UCSD-AML1 (cell line): Measurements from ENCODE around the gene AIMP2.
"Not testable (repeated sequence)": the region's sequence is repeated elsewhere in the genome, so short reads cannot be mapped to it uniquely, and the experiment has no call there.

Source experiments
- DNase-seq: peaks from one replicate; lab custom pipeline; 2025; ENCODE audit not compliant: unreplicated experiment; lab: John Stamatoyannopoulos, UW

AIMP2 gene

GRCh38 chr7:6008668-6009611 is at the start of gene AIMP2, which contains the start of gene PMS2:
Gene AIMP2 (plus strand): TSS chr7:6009272. CDS start chr7:6009364, 92 bp downstream.
Gene PMS2 (minus strand): TSS chr7:6009049. CDS start chr7:6009019, 30 bp downstream.
- peak; percentile 90 for DNase-seq

GRCh38 chr7:5963205-5963604 is 45.9 kb upstream of the AIMP2 start:
- DNase-seq: not testable (repeated sequence)

- DNase-seq: not testable (repeated sequence)
These were observed 45.3 kb upstream of the AIMP2 start for GRCh38 chr7:5963810-5964209.

DNA sequence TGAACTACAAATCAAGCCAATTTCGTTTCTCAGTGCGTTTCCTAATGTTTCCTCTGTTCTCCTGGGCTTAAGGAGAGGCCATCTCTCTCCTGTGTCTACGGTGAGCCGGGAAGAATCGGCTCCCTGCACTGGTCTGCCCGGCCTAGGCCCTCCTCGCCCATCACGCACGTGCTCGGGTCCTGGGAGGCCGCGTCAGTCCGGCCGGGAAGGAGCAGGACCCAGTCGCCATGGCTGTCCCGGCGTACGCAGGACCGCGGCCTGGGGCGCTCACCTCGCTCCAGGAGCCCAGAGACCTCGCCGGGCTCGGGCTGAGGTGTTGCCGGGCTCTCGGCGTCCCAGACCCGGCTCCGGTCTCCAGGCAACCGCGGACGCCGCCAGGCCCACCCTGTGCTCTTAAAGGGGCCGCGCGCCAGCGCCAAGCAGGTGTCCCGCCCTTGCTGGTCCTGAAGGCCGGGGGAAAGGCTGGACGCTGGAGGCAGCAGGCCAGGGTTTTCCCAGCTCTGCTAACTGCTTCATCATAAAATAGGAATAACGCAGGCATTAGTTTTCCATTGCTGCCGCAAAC is 38.6 kb upstream of the AIMP2 start, which contains the start of gene RSPH10B:
TSS of gene RSPH10B (minus strand) at position 343 of the 565 bp plus-strand sequence. CDS start 3,573 bp downstream, outside the sequence.
- not testable (repeated sequence) for DNase-seq

- DNase-seq: not testable (repeated sequence)
These were observed 35.5 kb upstream of the AIMP2 start for GRCh38 chr7:5973580-5973979.

DNA sequence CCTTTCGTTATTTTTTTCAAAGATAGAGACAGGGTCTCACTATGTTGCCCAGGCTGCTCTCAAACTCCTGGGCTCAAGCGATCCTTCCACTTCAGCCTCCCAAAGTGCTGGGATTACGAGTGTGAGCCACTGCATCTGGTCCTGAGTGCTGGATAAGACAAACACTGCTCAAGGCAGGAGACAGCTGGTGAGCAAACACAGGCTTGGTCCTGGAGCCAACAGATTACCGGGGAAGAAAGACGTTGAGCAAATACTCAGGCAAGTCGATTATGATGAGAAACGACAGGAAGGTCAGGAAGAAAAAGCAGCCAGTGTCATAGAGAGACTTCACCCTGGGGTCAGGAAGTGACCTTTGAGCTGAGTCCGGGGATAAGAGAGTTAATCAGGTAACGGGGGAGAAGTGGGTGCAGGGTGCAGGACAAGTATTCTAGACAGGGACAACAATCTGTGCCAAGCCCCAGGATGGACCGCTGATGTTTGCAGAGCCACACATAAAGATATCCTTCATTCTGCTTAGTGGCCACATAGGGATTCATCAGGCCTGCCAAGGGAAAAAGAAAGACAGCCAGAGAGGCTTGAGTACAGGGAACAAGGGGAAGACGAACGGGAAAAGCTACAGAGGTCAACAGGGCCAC is 29.3 kb upstream of the AIMP2 start:
- not testable (repeated sequence) for DNase-seq

DNA sequence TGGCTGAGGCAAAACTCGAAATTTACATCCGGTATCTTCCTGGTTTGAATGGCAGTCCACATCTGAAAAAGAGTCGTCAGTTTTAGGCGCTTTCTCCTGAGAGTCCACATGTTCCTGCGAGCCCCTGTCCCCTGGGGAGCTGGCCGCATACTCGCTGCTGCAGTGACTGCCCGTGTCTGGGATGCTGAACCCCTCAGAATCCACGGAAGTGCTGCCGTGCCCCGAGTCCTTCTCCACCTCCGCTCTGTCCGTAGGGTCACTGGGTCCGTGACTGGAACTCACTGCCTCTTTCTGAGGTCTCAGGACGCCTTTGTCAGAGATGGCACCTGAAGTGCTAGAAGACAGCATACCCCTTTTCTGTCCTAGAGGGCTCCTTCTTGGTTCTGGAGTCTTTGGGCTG is 22.0 kb upstream of the AIMP2 start:
- not testable (repeated sequence) for DNase-seq

DNA sequence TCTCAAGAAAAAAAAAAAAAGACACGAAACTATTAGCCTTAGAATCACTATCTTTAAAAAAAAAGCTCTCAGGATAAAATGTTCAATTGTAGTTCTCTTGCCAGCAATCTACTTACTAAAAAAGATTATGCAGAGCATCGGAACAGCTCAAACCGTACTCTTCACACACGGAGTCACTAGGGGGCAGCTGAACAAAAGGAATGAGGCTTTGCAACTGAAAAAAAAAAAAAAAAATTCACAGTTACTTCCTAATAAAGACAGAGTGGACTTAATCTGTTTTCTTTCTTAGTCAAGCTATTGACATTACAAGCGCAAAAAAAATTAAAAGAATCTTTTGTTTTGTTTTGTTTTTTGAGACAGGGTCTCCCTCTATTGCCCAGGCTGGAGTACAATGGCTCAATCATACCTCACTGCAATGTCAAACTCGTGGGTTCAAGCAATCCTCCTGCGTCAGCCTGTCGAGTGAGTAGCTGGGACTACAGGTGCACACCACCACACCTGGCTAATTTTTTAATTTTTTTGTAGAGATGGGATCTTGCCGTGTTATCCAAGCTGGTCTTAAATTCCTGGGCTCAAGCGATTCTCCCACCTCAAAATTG is 11.8 kb upstream of the AIMP2 start:
- peak; percentile 13 for DNase-seq

GRCh38 chr7:6007386-6007785 is 1.7 kb upstream of the AIMP2 start:
- DNase-seq: no peak

DNA sequence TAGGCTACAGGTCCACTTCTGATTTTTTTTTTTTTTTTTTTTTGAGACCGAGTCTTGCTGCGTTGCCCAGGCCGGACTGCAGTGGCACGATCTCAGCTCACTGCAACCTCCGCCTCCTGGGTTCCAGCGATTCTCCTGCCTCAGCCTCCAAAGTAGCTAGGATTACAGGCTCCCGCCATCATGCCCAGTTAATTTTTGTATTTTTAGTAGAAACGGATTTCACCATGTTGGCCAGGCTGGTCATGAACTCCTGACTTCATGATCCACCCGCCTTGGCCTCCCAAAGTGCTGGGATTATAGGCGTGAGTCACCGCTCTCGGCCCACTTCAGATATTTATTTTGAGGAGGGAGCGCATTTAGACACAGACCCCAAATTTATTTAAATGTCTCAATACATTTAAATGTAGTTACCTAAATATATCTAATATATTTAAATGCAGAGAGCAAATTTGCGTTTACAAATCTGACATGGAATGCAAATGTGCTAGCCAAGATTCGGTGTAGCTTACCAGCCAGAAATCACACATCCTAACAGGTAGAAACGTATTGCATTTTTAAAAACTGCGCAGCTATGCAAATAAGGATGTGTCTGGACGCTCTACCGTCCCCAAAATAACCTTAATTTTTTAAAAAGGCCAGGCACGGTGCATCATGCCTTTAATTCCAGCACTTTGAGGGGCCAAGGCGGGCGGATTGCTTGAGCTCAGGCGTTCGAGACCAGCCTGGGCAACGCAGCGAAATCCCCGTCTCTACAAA is 1.1 kb upstream of the AIMP2 start:
- DNase-seq: not testable (repeated sequence)

GRCh38 chr7:6010370-6010769 is 1.3 kb downstream of the AIMP2 start:
- not testable (repeated sequence) for DNase-seq

DNA sequence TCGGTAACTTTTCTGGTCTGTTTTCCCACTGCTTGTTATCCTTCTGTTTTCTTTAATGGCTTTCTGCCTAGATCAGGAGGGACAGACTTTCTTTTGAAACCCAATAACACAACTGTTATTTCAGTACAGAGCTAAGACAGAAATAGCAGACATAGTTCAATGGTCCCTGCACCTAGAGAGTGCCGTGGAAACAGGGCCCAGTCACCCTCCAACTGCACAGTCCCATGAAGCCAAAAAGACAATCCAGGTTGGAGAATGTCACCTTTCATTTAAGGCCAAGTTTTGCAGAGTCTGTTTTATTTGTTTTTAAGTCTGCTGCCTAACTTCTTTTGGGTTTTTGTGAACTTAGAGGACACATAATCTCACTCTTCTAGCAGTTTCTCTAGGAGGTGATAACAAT is 2.5 kb downstream of the AIMP2 start:
- no peak for DNase-seq

- no peak for DNase-seq
These were observed 3.5 kb downstream of the AIMP2 start for GRCh38 chr7:6012355-6013104.

- DNase-seq: no peak
These were observed 7.0 kb downstream of the AIMP2 start for GRCh38 chr7:6015917-6016652.

DNA sequence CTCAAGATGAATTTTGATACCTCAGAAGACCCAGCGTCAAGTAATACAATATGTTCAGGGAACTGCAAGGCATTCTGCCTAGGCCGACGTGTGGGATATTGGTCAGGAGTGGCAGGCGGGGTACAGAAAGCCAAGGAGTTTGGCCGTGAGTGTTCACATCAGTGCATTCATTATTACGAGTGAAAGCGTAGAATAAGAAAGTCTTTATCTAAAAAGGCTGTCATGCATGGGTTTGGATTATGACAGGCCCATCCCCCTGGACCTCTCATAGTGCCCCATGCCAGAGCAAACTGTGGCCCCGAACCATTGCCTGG is 7.5 kb downstream of the AIMP2 start:
- no peak for DNase-seq

DNA sequence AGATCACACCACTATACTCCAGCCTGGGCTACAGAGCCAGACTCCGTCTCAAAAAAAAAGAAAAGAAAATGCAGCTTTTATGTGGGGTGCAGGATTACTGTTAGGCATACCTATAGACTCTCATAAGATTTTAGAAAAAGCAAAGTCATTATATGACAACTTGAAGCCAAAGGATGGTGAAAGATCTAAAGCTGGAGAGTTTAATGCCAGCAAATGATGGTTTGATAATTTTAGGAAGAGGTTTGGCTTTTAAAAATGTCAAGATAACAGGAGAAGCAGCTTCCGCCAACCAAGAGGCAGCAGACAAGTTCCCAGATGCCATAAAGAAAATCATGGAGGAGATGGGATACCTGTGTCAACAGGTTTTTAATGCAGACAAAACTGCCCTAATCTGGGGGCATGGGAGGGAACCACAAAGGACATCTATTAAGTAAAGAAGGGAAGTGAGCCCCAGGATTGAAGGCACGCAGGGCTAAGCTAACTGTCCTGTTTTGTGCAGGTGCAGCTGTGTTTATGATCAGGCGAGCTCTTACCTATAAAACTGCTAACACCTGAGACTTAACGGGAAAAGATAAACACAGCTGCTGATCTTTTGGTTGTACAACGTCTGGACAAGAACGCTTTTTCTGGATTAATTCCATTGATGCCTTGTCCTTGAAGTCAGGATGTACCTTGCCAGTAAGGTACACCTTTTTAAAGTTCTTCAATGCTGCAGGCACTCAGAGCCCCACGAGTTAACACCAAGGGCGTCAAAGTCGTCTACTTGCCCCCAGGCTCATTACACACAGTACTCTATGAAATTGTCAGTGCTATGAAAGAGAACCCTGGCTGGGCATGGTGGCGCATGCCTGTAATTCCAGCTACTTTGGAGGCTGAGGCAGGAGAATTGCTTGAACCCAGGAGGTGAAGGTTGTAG is 11.6 kb downstream of the AIMP2 start:
- DNase-seq: no peak

DNA sequence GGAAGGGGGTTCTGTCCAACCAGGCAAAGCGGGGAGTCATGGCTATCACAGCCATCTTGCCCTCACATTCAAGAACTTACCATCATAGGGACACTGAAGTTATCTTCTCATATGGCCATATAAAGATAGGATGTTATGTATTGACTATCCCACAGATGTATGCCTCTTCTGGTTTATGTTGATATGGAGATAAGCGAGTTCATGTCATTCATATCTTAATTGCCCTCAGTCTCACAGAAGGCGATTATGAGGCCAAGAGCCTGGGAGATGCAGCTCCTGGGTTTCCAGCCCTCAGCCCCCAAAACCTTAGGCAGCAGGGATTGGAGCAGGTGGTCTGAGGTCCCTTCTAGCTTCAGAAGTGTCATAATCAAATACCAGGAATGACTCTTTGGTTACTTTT is 13.6 kb downstream of the AIMP2 start:
- no peak for DNase-seq

GRCh38 chr7:6023974-6024435 is 14.9 kb downstream of the AIMP2 start:
- no peak for DNase-seq
